SU-DHL-6 (cell line): ENCODE measurements around the gene EXOC2.

ENCODE experiments used
- EZH2phosphoT487 ChIP-seq: fragments of 200-600 bp; sonication (generic), shearing (Covaris generic); conservative IDR thresholded peaks from 2 replicates; pipeline ENCODE4 v1.6.1; 2018; ENCODE audit warnings: mild to moderate bottlenecking, antibody characterized with exemption, low read length, moderate library complexity, mixed read lengths
- TF ChIP-seq, protein P1 (sequence below): fragments of 200-600 bp; sonication (generic); IDR thresholded peaks from one replicate; pipeline ENCODE4 v1.5.1; 2017; ENCODE audit warnings: antibody characterized with exemption, mild to moderate bottlenecking, low read length, moderate library complexity; ENCODE audit not compliant: insufficient read depth, poor library complexity, severe bottlenecking

DNA sequence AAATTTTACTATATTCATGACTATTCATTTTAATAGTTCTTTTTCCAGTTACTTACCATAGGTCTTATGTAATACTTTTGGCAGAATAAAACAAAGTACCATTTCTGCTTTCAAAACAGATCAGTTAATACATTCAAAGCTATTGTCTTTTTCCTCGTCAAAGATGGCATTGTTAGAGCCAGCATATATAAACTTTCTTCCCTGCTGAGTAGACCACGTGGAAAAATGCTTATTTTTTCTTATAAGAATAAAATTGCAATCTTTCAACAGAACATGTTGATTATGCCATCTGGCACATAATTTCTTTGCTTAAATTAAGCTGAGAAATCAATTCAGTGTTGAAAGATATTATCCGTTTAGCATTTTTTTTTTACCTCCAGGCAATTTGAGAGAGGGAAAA, 34.9 kb upstream of the EXOC2 start:
- TF ChIP-seq, protein P1, sequence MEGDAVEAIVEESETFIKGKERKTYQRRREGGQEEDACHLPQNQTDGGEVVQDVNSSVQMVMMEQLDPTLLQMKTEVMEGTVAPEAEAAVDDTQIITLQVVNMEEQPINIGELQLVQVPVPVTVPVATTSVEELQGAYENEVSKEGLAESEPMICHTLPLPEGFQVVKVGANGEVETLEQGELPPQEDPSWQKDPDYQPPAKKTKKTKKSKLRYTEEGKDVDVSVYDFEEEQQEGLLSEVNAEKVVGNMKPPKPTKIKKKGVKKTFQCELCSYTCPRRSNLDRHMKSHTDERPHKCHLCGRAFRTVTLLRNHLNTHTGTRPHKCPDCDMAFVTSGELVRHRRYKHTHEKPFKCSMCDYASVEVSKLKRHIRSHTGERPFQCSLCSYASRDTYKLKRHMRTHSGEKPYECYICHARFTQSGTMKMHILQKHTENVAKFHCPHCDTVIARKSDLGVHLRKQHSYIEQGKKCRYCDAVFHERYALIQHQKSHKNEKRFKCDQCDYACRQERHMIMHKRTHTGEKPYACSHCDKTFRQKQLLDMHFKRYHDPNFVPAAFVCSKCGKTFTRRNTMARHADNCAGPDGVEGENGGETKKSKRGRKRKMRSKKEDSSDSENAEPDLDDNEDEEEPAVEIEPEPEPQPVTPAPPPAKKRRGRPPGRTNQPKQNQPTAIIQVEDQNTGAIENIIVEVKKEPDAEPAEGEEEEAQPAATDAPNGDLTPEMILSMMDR, result no peak
- TF ChIP-seq EZH2phosphoT487, result no peak
